Mesenchymal stem cell (in vitro differentiated cells and primary cell): ENCODE results near the gene BAX.

ENCODE experiments used
- DNase-seq: peaks from one replicate; pipeline ENCODE4 v3.0.0-alpha.2; 2013
- H2AFZ ChIP-seq: one replicate; pipeline ENCODE4 v1.6.1; 2013; ENCODE audit warnings: low read depth, mild to moderate bottlenecking, control low read depth, inconsistent platforms, low read length, moderate library complexity
- H2AK5ac ChIP-seq: 2 replicates; pipeline ENCODE4 v1.6.1; 2013; ENCODE audit warnings: low read length, moderate library complexity, mild to moderate bottlenecking, inconsistent platforms; ENCODE audit not compliant: severe bottlenecking
- H2BK120ac ChIP-seq: one replicate; pipeline ENCODE4 v1.6.1; 2013; ENCODE audit warnings: low read depth, mild to moderate bottlenecking, inconsistent platforms, low read length, moderate library complexity
- H2BK12ac ChIP-seq, 2 experiments: one replicate each; pipeline ENCODE4 v1.6.1; 2013; ENCODE audit warnings: inconsistent platforms in 2 of 2, low read length in 2 of 2, mild to moderate bottlenecking in 2 of 2, moderate library complexity in 2 of 2, control low read depth in 1 of 2
- H2BK15ac ChIP-seq: one replicate; pipeline ENCODE4 v1.6.1; 2013; ENCODE audit warnings: mild to moderate bottlenecking, low read depth, inconsistent platforms; ENCODE audit not compliant: poor library complexity, severe bottlenecking
- H2BK5ac ChIP-seq: 2 replicates; pipeline ENCODE4 v1.6.1; 2013; ENCODE audit warnings: low read depth, mild to moderate bottlenecking, low read length, control low read depth, inconsistent platforms; ENCODE audit not compliant: poor library complexity, severe bottlenecking
- H3K14ac ChIP-seq, 2 experiments: one replicate each; pipeline ENCODE4 v1.6.1; 2013; ENCODE audit warnings: inconsistent platforms in 2 of 2, low read length in 2 of 2, control low read depth in 1 of 2, mild to moderate bottlenecking in 1 of 2, moderate library complexity in 1 of 2
- H3K18ac ChIP-seq, 2 experiments: one replicate each; pipeline ENCODE4 v1.6.1; 2013; ENCODE audit warnings: inconsistent platforms in 2 of 2, low read length in 2 of 2, control low read depth in 1 of 2, low read depth in 1 of 2, mild to moderate bottlenecking in 1 of 2
- H3K23ac ChIP-seq, 2 experiments: one replicate each; pipeline ENCODE4 v1.6.1; 2013; ENCODE audit warnings: inconsistent platforms in 2 of 2, low read length in 2 of 2, mild to moderate bottlenecking in 2 of 2, moderate library complexity in 2 of 2, control low read depth in 1 of 2
- H3K27ac ChIP-seq: 2 replicates; pipeline ENCODE4 v1.5.1; 2013; ENCODE audit warnings: mild to moderate bottlenecking, moderate library complexity, low read length, control low read depth, inconsistent platforms; ENCODE audit not compliant: poor library complexity, severe bottlenecking
- H3K27me3 ChIP-seq, 2 experiments: 2 replicates each; pipeline versions ENCODE4 v1.6.1 to v1.7.0; 2013; ENCODE audit warnings: low read length in 2 of 2, mild to moderate bottlenecking in 2 of 2, moderate library complexity in 2 of 2, control low read depth in 1 of 2, inconsistent platforms in 1 of 2; ENCODE audit not compliant: control insufficient read depth in 1 of 2, insufficient read depth in 1 of 2
- H3K36me3 ChIP-seq, 2 experiments: 2 replicates each; pipeline versions ENCODE4 v1.6.1 to v1.7.0; 2013; ENCODE audit warnings: low read length in 2 of 2, control low read depth in 1 of 2, inconsistent platforms in 1 of 2, low read depth in 1 of 2, mild to moderate bottlenecking in 1 of 2; ENCODE audit not compliant: insufficient read depth in 2 of 2, control insufficient read depth in 1 of 2
- H3K4ac ChIP-seq, 2 experiments: one replicate each; pipeline ENCODE4 v1.6.1; 2013; ENCODE audit warnings: inconsistent platforms in 2 of 2, low read length in 2 of 2, mild to moderate bottlenecking in 2 of 2, moderate library complexity in 2 of 2, control low read depth in 1 of 2, low read depth in 1 of 2
- H3K4me1 ChIP-seq: 2 replicates; pipeline ENCODE4 v1.6.1; 2013; ENCODE audit warnings: low read depth, low read length, control low read depth; ENCODE audit not compliant: control insufficient read depth, insufficient read depth
- H3K4me2 ChIP-seq: 2 replicates; pipeline ENCODE4 v1.6.1; 2013; ENCODE audit warnings: low read length, mild to moderate bottlenecking, inconsistent platforms; ENCODE audit not compliant: poor library complexity, severe bottlenecking
- H3K4me3 ChIP-seq, 2 experiments: 2 replicates each; pipeline versions ENCODE4 v1.5.1 to v1.7.0; 2013; ENCODE audit warnings: low read length in 2 of 2, mild to moderate bottlenecking in 2 of 2, control low read depth in 1 of 2, low read depth in 1 of 2; ENCODE audit not compliant: insufficient read depth in 1 of 2
- H3K79me1 ChIP-seq: replicated peaks from 2 replicates; pipeline ENCODE4 v1.6.1; 2013; ENCODE audit warnings: mild to moderate bottlenecking, control low read depth, low read length, inconsistent platforms; ENCODE audit not compliant: poor library complexity, severe bottlenecking
- H3K9ac ChIP-seq: 2 replicates; pipeline ENCODE4 v1.7.0; 2013; ENCODE audit warnings: mild to moderate bottlenecking, low read length, moderate library complexity
- H3K9me3 ChIP-seq: 2 replicates; pipeline ENCODE4 v1.7.0; 2013; ENCODE audit warnings: mild to moderate bottlenecking, low read length; ENCODE audit not compliant: control insufficient read depth
- H4K8ac ChIP-seq: one replicate; pipeline ENCODE4 v1.6.1; 2013; ENCODE audit warnings: inconsistent platforms, mild to moderate bottlenecking, low read length, moderate library complexity
- H4K91ac ChIP-seq: one replicate; pipeline ENCODE4 v1.6.1; 2013; ENCODE audit warnings: mild to moderate bottlenecking, low read length, inconsistent platforms
- WGBS: methylation state at CpG from one replicate; pipeline ENCODE4 v1.1.7; 2013; ENCODE audit warnings: mixed read lengths; 5-methylcytosine and 5-hydroxymethylcytosine counted together

Gene BAX

GRCh38 chr19:48966541-48967345 lies 12.1 kb downstream of the BAX start:
- Histone ChIP-seq H3K18ac (no peak overlapping the region), H3K27ac (peak overlapping the region; percentile 84)
- WGBS, result 79% methylated on average over 8 of the region's 10 CpGs

DNA sequence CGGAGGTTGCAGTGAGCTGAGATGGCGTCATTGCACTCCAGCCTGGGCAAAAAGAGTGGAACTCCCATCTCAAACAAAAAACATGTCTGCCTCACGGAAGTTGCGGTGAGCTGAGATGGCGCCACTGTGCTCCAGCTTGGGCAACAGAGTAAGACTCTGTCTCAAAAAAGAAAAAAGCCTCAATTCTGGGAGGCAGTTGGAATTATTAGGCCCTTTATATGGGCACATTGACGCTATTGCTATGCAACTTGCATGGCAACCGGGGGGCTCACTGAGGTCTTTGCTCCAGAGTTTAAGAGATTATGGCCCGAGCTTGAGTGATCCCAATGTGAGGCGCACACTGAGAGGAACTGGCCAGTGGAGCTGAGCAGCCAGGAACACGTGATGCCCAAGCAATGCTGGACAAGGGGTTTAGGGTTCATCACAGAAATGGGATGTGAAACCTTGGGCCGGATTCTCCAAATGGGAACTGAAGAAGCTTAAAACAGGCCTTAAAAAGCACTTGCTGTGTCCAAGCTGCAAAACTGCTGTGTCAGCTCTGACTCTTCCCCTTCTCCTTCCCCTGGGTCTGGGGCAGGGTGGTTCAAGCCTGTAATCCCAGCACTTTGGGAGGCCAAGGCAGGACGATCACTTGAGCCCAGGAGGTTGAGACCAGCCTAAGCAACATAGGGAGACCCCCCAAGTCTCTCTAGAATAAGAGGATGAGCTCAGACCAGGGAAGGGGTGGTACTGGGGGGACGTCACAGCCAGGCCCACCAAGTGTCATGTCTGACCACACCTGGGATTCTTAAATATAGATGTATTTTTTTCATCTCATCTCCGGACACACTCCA lies 12.9 kb downstream of the BAX start:
- H3K18ac ChIP-seq, result no peak overlapping the region
- H3K4me1 ChIP-seq, result peaks cover 33% of the 10 kb centered on the region
- no peak overlapping the region for H4K91ac ChIP-seq
- peaks cover 4% of the 10 kb centered on the region for H3K79me1 ChIP-seq
- H2BK120ac ChIP-seq, result no peak overlapping the region
- no peak overlapping the region for H2BK12ac ChIP-seq
- peak overlapping the region in 1 of 2 experiments; percentile 100 for H3K4me3 ChIP-seq
- H3K4me2 ChIP-seq, result peak overlapping the region; percentile 64
- H2AK5ac ChIP-seq, result no peak overlapping the region
- no peaks in the 10 kb centered on the region for H3K9me3 ChIP-seq
- no peaks in the 10 kb centered on the region for H3K27me3 ChIP-seq
- peak; percentile 90 for DNase-seq
- peak overlapping the region; percentile 18 for H3K27ac ChIP-seq
- H3K9ac ChIP-seq, result peak overlapping the region; percentile 98
- no peak overlapping the region for H3K23ac ChIP-seq
- H3K36me3 ChIP-seq, result peaks cover 50 to 52% of the 10 kb centered on the region in 2 experiments
- no peak overlapping the region for H2BK15ac ChIP-seq
- H2BK5ac ChIP-seq, result no peak overlapping the region
- H4K8ac ChIP-seq, result no peak overlapping the region
- H3K4ac ChIP-seq, result no peak overlapping the region
- H3K14ac ChIP-seq, result no peak overlapping the region
- 73% methylated on average over 12 of the region's 14 CpGs for WGBS
- H2AFZ ChIP-seq, result no peak overlapping the region

More at GRCh38 chr19:48966541-48967345, 12.1 kb downstream of the BAX start:
- Histone ChIP-seq H3K27me3 (no peaks in the 10 kb centered on the region), H3K4me2 (peak overlapping the region; percentile 64), H2BK12ac (no peak overlapping the region), H4K91ac (no peak overlapping the region), H2BK5ac (no peak overlapping the region), H2BK120ac (no peak overlapping the region), H3K79me1 (peaks cover 4% of the 10 kb centered on the region), H4K8ac (no peak overlapping the region), H3K9me3 (no peaks in the 10 kb centered on the region), H2AFZ (no peak overlapping the region), H2AK5ac (no peak overlapping the region), H3K4me1 (peaks cover 41% of the 10 kb centered on the region), H3K4me3 (peak overlapping the region; percentile 88 to 100), H2BK15ac (no peak overlapping the region), H3K14ac (peak overlapping the region in 1 of 2 experiments; percentile 62), H3K9ac (peak overlapping the region; percentile 98), H3K36me3 (peaks cover 48 to 56% of the 10 kb centered on the region in 2 experiments), H3K4ac (no peak overlapping the region), H3K23ac (no peak overlapping the region)
- peak; percentile 35 for DNase-seq

DNA sequence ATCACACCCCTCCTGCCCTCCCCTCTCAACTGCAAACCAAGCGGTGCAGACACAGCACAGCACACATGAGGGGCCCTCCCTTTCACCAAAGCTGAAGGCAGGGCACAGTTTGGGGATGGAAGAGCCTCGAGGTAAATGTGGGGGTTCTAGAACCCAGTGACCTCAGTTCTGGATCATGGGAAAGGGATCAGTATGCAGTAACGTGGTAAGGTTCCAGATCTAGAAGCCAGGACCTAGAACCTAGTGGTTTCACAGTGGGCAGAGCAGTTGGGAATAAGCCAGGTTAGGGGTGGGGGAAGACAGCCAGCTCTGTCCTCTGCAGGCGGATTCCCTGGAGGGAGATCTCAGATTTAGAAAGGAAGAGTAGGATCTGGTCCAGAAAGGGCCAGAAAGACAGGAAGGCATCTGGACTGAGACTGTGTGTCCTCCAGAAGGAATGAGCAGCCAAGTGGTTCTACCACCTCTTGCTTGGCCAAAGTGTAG lies 13.5 kb downstream of the BAX start:
- Histone ChIP-seq H2BK120ac (no peak overlapping the region), H2AFZ (no peak overlapping the region), H2BK15ac (no peak overlapping the region), H3K9ac (peak overlapping the region; percentile 98), H4K8ac (no peak overlapping the region), H3K79me1 (peaks cover 4% of the 10 kb centered on the region), H3K27ac (peak overlapping the region; percentile 18), H4K91ac (no peak overlapping the region), H3K27me3 (no peaks in the 10 kb centered on the region), H3K4me3 (no peak overlapping the region), H3K36me3 (peaks cover 52 to 56% of the 10 kb centered on the region in 2 experiments), H3K23ac (no peak overlapping the region), H3K9me3 (no peaks in the 10 kb centered on the region), H2BK5ac (no peak overlapping the region), H3K14ac (no peak overlapping the region), H3K18ac (no peak overlapping the region), H3K4me2 (no peak overlapping the region), H2BK12ac (no peak overlapping the region), H3K4ac (no peak overlapping the region), H3K4me1 (peaks cover 28% of the 10 kb centered on the region), H2AK5ac (no peak overlapping the region)
- DNase-seq, result peak; percentile 86
- 82% methylated on average over 4 of the region's 4 CpGs for WGBS

DNA sequence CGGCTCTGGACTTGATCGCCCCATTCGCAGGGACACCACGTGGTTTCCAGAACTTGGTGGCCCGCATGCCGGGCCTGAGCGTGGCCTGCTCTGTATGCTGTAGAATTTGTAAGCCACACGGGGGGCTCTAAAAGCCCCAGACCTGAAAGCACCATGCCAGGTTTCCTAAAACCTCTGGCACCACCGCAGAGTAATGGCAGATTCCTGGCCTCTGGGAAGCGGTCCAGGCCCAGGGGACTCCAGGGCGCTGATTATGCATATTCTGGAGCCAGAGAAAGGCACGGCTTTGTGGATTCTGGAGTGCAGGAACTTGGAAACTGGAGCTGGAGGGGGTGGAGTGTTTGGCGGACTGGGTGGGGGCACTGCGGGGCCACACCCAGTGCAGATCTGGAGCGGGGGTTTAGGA lies 14.1 kb downstream of the BAX start:
- Histone ChIP-seq H2BK15ac (no peak overlapping the region), H3K27ac (no peak overlapping the region), H2BK12ac (no peak overlapping the region), H3K4me3 (no peak overlapping the region), H2AFZ (no peak overlapping the region), H3K9me3 (no peaks in the 10 kb centered on the region), H3K23ac (no peak overlapping the region), H3K4ac (no peak overlapping the region), H2BK5ac (no peak overlapping the region), H3K4me1 (peaks cover 22% of the 10 kb centered on the region), H3K79me1 (peaks cover 4% of the 10 kb centered on the region), H3K36me3 (peaks cover 57 to 61% of the 10 kb centered on the region in 2 experiments), H4K91ac (no peak overlapping the region), H3K4me2 (no peak overlapping the region), H3K14ac (no peak overlapping the region), H2BK120ac (no peak overlapping the region), H3K9ac (peak overlapping the region; percentile 25), H2AK5ac (no peak overlapping the region), H3K18ac (no peak overlapping the region), H4K8ac (no peak overlapping the region), H3K27me3 (no peaks in the 10 kb centered on the region)
- peak; percentile 71 for DNase-seq
- WGBS, result 94% methylated on average over 15 of the region's 15 CpGs
